Tibial nerve (tissue), 4 donors: ENCODE results near the gene OR8K1. TPM values are rescaled to one million over a fixed set of nuclear protein-coding genes. Genes with fewer than 3 reads are reported as not detected.

Source experiments
- DNase-seq, 2 donors: peaks; one replicate each; pipeline ENCODE4 v3.0.0-alpha.2; 2019; ENCODE audit warnings: low spot score in 2 of 2
- H3K27ac ChIP-seq, 4 donors: fragments of 200-600 bp; sonication (generic) in 3 of 4; one replicate each; pipeline ENCODE4 v1.5.1; 2017 to 2019; ENCODE audit warnings: mild to moderate bottlenecking in 1 of 4
- H3K27me3 ChIP-seq, 2 donors: fragments of 200-600 bp; sonication (generic) in 1 of 2; one replicate each; pipeline versions ENCODE4 v1.5.1 to v1.6.0; 2017 to 2019
- H3K36me3 ChIP-seq, 3 donors: fragments of 200-600 bp; sonication (generic); one replicate each; pipeline ENCODE4 v1.5.1; 2018 to 2019
- H3K4me1 ChIP-seq, 4 donors: fragments of 200-600 bp; sonication (generic) in 3 of 4; one replicate each; pipeline ENCODE4 v1.5.1; 2017 to 2019
- H3K4me3 ChIP-seq, 4 donors: fragments of 200-600 bp; sonication (generic) in 3 of 4; one replicate each; pipeline ENCODE4 v1.5.1; 2017 to 2019; ENCODE audit warnings: mild to moderate bottlenecking in 1 of 4, moderate library complexity in 1 of 4
- H3K9me3 ChIP-seq, 4 donors: fragments of 200-600 bp; sonication (generic) in 3 of 4; one replicate each; pipeline ENCODE4 v1.5.1; 2017 to 2019
- CTCF ChIP-seq, 5 experiments: fragments of 200-600 bp in 3 of 5; fragments of 450-650 bp in 2 of 5; sonication (generic) in 3 of 5; IDR thresholded peaks; one replicate each; pipeline ENCODE4 v1.5.1; 2016 to 2019; ENCODE audit warnings: antibody characterized with exemption in 5 of 5, mild to moderate bottlenecking in 3 of 5, moderate library complexity in 2 of 5
- EP300 ChIP-seq, 2 donors: sonication (generic); formaldehyde crosslinking; IDR thresholded peaks; one replicate each; pipeline ENCODE4 v1.6.1; 2017; ENCODE audit warnings: antibody characterized with exemption in 2 of 2, mild to moderate bottlenecking in 1 of 2
- POLR2A ChIP-seq, 2 donors: fragments of 450-650 bp; IDR thresholded peaks; one replicate each; pipeline ENCODE4 v1.6.1; 2017; ENCODE audit warnings: antibody characterized with exemption in 2 of 2, mild to moderate bottlenecking in 2 of 2, moderate library complexity in 2 of 2
- WGBS, 2 donors: methylation state at CpG; one replicate each; pipeline ENCODE4 v1.1.5; 2018; 5-methylcytosine and 5-hydroxymethylcytosine counted together
- total RNA-seq, 4 donors: library from RNA; depleted of rRNA; stranded (reverse); fragments of >200 nt; gene quantifications; one replicate each; pipeline ENCODE4 v1.1.0, GENCODE V29; 2016

The OR8K1 gene
- total RNA-seq: not detected

- no peaks in the 10 kb centered on the region for H3K27me3 ChIP-seq
- TF ChIP-seq CTCF (IDR thresholded peaks at IDR 0.05) (no peak), EP300 (IDR thresholded peaks at IDR 0.05) (no peak), POLR2A (IDR thresholded peaks at IDR 0.05) (no peak)
- H3K9me3 ChIP-seq: no peaks in the 10 kb centered on the region
- H3K36me3 ChIP-seq: no peaks in the 10 kb centered on the region
- DNase-seq: no peak
- WGBS, 2 donors: 82 to 91% methylated on average over 1 of the region's 1 CpG
- no peak within 1 kb of the TSS for H3K27ac ChIP-seq
- H3K4me1 ChIP-seq: no peaks in the 10 kb centered on the region
- no peak within 1 kb of the TSS for H3K4me3 ChIP-seq
Observed at GRCh38 chr11:56345739-56346138, at the start of gene OR8K1. TSS of gene OR8K1 (plus strand) at chr11:56346039. CDS start at chr11:56346039, 0 bp downstream.

GRCh38 chr11:56296898-56297297, 48.9 kb upstream of the OR8K1 start:
- no peak overlapping the region for H3K4me3 ChIP-seq

GRCh38 chr11:56307836-56308235, 38.0 kb upstream of the OR8K1 start:
- DNase-seq: no peak
- Histone ChIP-seq H3K36me3 (no peaks in the 10 kb centered on the region), H3K27ac (no peak overlapping the region), H3K4me3 (no peak overlapping the region), H3K27me3 (no peaks in the 10 kb centered on the region), H3K9me3 (peaks cover 0 to 8% (median 0%) of the 10 kb centered on the region in 4 donors), H3K4me1 (no peaks in the 10 kb centered on the region)
- WGBS, 2 donors: 94 to 98% methylated on average over 3 of the region's 3 CpGs
- TF ChIP-seq EP300 (IDR thresholded peaks at IDR 0.05): no peak
- no peak for TF ChIP-seq CTCF (IDR thresholded peaks at IDR 0.05)
- no peak for TF ChIP-seq POLR2A (IDR thresholded peaks at IDR 0.05)

More at GRCh38 chr11:56296898-56297297, 48.9 kb upstream of the OR8K1 start:
- no peak for DNase-seq
- Histone ChIP-seq H3K9me3 (no peaks in the 10 kb centered on the region), H3K27me3 (no peaks in the 10 kb centered on the region), H3K4me1 (no peaks in the 10 kb centered on the region), H3K36me3 (no peaks in the 10 kb centered on the region), H3K27ac (no peak overlapping the region)
- TF ChIP-seq CTCF (IDR thresholded peaks at IDR 0.05) (no peak), EP300 (IDR thresholded peaks at IDR 0.05) (no peak), POLR2A (IDR thresholded peaks at IDR 0.05) (no peak)
- 87% methylated on average over 4 of the region's 4 CpGs for WGBS, 2 donors

GRCh38 chr11:56314844-56315243, 31.0 kb upstream of the OR8K1 start, which contains the start of gene OR8K3:
TSS of gene OR8K3 (plus strand) at chr11:56315144. CDS start at chr11:56318307, 3,163 bp downstream.
- no peaks in the 10 kb centered on the region for H3K36me3 ChIP-seq

More at GRCh38 chr11:56314844-56315243, 31.0 kb upstream of the OR8K1 start, which contains the start of gene OR8K3:
- H3K4me3 ChIP-seq: no peak within 1 kb of the TSS
- H3K27me3 ChIP-seq: no peaks in the 10 kb centered on the region
- TF ChIP-seq EP300 (IDR thresholded peaks at IDR 0.05): no peak
- TF ChIP-seq CTCF (IDR thresholded peaks at IDR 0.05): no peak
- no peak for TF ChIP-seq POLR2A (IDR thresholded peaks at IDR 0.05)
- no peak for DNase-seq
- no peaks in the 10 kb centered on the region for H3K9me3 ChIP-seq
- no peak within 1 kb of the TSS for H3K27ac ChIP-seq
- no peaks in the 10 kb centered on the region for H3K4me1 ChIP-seq
